GM19328 (cell line): ENCODE results near the gene S100A7.
"Not testable (repeated sequence)": the region's sequence is repeated elsewhere in the genome, so short reads cannot be mapped to it uniquely, and the experiment has no call there.

Experiments
- ATAC-seq: cut with Tn5 transposase; IDR thresholded peaks from one replicate; pipeline ENCODE4 v1.9.1; 2021; ENCODE audit warnings: mild to moderate bottlenecking, moderate library complexity; ENCODE audit not compliant: unreplicated experiment

S100A7 gene

GRCh38 chr1:153431928-153432327 is 28.5 kb downstream of the S100A7 start:
- no peak for ATAC-seq

DNA sequence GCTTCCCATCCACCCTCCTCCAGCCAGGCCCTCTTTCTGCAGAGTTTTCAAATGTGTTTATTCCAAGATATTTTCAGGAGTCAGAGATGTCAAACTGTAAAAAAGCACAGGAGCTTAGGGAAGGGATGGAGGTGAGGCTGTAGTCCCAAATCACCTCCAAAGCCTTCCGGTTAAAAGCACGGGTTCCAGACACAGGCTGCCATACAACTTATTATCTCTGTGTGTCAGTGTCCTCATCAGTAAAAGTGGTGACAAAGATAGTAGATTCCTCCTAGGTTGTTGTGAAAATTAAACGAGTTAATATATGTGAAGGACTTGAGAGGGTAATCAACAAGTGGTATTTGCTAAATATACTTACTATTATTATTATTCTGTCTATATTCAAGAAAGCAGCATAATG is 29.0 kb downstream of the S100A7 start:
- ATAC-seq: no peak

DNA sequence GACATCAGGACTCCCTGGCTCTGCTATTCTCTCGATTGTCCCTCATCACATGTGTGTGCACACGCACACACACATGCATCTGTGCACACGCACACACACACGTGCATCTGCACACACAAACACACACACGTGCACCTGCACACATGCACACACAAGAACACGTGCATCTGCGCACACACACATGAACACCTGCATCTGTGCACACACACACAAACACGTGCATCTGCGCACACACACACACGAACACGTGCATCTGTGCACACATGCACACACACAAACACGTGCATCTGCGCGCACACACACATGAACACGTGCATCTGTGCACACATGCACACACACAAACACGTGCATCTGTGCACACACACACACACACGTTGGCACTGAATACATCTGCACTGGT is 29.4 kb downstream of the S100A7 start:
- ATAC-seq: no peak

GRCh38 chr1:153430561-153430960 is 29.9 kb downstream of the S100A7 start:
- no peak for ATAC-seq

GRCh38 chr1:153430166-153430553 is 30.3 kb downstream of the S100A7 start:
- ATAC-seq: no peak

DNA sequence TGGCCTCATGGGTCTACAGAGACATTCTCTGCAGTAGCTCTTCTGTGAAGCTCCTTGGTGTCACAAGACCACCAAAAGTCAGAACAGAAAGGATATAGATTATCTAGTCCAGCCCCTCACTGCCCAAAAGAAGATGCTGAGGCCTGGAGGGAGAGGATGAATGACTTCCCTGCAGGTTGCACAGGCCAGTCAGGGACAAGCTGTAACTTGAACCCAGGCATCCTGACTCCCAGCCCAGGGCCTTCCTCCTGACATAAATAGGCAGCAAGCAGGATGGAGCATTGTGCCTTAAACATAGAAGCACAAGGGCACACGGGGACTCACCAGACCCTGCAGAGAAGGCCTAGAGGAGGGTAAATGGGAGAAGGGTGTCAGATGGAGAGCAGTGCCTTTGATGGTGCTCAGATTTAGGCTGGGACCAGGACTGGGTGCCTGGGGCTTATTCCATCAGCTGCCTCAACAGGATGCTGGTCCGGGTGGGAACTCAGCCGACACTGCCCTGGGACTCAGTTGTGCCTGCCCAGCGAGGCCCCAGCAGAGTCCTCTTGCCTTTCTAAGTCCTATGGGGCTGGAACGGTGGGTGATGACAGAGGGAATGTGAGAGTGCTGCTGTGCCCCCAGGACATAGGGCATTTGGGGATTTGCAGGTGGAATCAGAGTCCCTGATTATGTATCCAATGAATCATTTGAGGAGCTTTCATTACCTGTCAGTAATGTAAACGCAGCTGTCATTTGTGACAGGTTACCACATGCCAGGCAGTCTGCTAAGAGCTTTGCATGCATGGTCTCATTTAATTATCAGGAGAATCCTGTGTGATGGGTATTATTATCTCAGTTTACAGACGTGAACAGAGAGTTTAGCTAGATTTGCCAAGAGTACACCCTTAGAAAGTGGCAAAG is 30.9 kb downstream of the S100A7 start:
- ATAC-seq: no peak

GRCh38 chr1:153428791-153429190 is 31.7 kb downstream of the S100A7 start:
- no peak for ATAC-seq

DNA sequence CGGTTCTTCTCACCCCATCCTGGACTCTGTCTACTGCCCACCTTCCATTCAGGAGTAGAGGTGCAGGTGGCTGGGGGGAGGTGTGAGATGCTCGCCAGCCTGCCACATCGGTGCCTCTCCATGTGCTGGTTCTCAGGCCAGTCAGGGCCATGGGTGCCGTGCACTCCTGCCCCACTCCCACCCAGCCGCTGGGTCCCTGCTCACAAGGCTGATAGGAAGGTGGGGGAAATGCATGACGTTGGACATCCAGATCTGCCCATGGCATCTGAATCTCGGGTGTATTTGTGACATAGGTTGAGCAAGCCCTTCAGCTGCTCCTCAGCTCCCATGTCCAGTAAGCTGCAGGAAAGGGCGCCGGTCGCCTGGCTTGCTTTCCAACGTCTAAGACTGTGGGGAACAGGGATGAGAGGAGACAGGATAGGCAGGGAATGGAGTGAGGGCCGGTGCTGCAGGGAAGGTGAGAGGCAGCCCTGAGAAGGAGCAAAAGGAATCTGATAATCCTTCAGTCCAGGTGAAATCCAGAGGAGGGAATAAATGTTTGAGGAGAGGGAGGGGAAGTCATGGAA is 32.3 kb downstream of the S100A7 start:
- ATAC-seq: no peak

- ATAC-seq: no peak
These were observed 33.6 kb downstream of the S100A7 start for GRCh38 chr1:153426809-153427208.

DNA sequence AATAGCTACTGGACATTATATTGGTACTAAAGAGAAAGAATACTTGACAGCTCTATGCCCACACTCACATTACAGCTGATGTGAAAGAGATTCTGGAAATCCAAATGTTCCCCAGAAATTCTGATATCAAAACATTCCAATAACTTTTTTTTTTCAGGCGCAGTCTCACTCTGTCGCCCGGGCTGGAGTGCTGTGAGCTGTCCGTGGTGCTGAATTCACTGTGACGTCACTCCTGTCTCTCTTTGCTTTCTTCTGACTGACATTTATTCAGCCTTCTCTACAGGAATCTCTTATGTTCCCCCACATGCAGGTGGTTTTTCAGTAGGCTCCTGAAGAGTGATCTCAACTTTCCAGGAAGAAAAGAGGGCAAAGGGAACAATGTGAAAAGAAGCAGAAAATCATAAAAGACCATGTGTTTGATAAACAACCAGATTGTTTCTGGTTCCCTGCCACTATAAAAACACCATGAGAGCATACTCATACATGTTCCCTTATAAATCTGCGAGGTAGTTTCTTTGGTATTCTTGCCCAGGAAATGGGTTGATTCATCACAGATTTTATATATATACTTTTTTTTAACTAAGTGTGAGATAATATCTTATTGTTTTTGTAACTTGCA is 37.9 kb downstream of the S100A7 start:
- ATAC-seq: no peak

DNA sequence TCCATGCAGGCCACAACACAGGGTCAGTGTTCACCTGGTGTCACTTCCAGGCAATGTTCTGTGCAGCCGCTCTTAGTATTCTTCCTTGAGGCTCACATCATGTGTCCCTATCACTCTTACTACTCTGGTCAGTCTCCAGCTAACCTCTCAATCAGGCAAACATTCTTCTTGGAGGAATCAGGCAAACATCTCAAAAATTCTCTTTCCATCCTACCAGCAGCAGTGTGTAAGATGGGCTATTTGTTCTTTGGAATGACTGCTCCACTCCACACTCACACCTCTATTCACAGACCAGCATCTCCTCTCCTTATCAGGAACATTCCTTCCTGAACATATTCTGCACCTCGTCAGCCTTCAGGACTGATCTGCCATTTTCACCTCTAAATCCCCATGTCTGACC is 40.1 kb downstream of the S100A7 start:
- no peak for ATAC-seq

- not testable (repeated sequence) for ATAC-seq
These were observed 41.0 kb downstream of the S100A7 start for GRCh38 chr1:153419436-153419793.

GRCh38 chr1:153418758-153419435 is 41.6 kb downstream of the S100A7 start:
- not testable (repeated sequence) for ATAC-seq

DNA sequence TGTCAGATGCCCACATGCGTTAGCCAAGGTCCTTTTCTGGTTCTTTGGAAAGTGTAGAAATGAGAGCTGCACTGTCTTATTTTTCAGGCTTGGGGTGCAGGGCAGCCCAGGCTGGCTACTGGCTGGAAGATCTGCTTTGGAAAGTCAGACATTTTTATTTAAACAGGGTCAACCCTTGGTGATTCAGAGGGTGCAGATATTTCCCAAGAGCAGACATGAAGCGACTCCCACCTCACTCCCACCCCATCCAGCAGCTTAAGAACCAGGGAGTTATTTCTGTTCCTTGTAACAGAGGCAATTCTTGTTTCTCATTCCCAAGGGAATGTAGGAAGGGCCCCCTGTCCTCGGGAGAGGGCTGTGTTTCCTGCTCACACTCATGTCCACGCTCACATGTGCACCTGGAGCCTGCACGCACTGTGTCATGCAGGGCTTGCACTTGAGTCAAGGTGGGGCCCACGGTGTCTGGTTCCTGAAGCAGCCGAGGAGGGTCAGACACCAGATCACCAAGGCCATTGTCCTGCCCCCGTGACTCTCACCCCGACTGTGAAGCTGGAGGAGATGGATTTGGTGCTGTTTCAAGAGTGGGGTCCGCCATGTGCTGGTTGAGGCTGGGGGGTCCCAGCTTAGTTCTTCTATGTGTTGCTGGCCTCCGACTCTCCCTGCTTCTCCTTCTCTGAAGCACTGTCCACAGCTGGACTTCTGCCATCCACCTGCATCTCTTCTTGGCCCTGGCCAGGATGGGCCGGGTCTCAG is 43.1 kb downstream of the S100A7 start:
- ATAC-seq: no peak

DNA sequence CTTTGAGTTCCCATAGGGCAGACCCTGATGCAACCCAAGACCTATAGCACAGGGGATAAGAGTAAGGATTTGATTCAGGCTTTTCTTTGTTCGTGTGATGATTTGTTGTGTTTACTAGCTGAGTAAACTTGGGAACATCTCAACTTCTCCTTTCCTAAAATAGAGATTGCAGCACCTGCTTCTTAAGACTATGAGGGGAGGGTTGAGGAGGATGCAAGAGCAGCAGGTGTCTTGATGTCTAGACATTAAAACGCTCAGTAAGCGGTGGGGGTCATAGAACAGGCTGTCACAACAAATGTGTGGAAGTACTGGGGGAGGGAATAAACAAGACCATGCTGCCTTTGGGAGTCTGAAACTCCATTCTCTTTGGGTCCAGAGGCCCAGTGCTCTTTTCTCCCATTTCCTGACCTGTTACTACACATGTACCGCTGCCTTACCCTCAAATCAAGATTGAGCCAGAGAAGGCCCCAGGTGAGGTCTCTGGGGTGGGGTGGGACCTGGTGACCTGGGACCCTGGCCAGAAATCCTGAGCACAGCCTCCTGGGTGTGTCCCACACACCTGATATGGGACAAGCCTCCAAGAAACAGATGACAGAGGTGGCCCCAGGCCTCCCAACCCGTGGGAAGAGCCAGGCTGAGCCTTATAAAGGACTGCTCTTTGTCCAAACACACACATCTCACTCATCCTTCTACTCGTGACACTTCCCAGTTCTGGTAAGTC is 44.4 kb downstream of the S100A7 start, which contains the start of gene S100A7A:
S100A7A (plus strand) TSS at position 671 of the 721 bp plus-strand sequence. CDS start 1,563 bp downstream, outside the sequence.
- ATAC-seq: no peak

DNA sequence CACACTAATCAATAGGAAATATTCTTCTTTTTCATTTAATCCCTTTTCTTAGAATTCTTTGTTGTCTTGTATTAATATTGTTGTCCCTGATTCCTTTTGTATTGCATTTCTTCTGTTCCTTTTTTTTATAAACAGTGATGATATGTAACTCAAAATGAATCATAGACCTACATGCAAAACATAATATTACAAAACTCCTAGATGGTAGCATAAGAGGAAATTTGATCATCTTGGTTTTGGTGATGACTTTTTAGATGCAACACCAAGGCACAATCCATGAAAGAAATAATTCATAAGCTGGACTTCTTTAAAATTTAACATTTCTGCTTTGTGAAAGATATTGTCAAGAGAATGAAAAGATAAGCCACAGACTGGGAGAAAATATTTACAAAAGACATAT is 46.5 kb downstream of the S100A7 start:
- not testable (repeated sequence) for ATAC-seq
